Heart right ventricle (tissue), 16 donors: Measurements from ENCODE around the gene CFAP61. TPM values are rescaled to one million over a fixed set of nuclear protein-coding genes. Genes with fewer than 3 reads are reported as not detected.

Experiments used
- ATAC-seq, 8 donors: fragments of 200-7000 bp; cut with Tn5 transposase; one replicate each; pipeline ENCODE4 v1.9.1; 2020; ENCODE audit warnings: mild to moderate bottlenecking in 8 of 8, moderate library complexity in 8 of 8, moderate number of reproducible peaks in 1 of 8
- DNase-seq, 2 donors: peaks; one replicate each; pipeline ENCODE4 v3.0.0-alpha.2; 2020
- H3K27ac ChIP-seq, 10 donors: fragments of 200-600 bp; sonication (generic) in 2 of 10; one replicate each; pipeline versions ENCODE4 v1.5.0 to v1.8.0; 2020 to 2022; ENCODE audit warnings: mild to moderate bottlenecking in 3 of 10
- H3K27me3 ChIP-seq, 7 donors: fragments of 200-600 bp; one replicate each; pipeline ENCODE4 v1.8.0; 2021 to 2022; ENCODE audit warnings: mild to moderate bottlenecking in 2 of 7
- H3K36me3 ChIP-seq, 9 donors: fragments of 200-600 bp; sonication (generic) in 1 of 9; one replicate each; pipeline versions ENCODE4 v1.5.0 to v1.8.0; 2020 to 2022; ENCODE audit warnings: mild to moderate bottlenecking in 2 of 9
- H3K4me1 ChIP-seq, 9 donors: fragments of 200-600 bp; sonication (generic) in 1 of 9; one replicate each; pipeline versions ENCODE4 v1.5.0 to v1.8.0; 2020 to 2022; ENCODE audit warnings: mild to moderate bottlenecking in 4 of 9
- H3K4me3 ChIP-seq, 10 donors: fragments of 200-600 bp; sonication (generic) in 2 of 10; one replicate each; pipeline versions ENCODE4 v1.5.0 to v1.8.0; 2020 to 2022; ENCODE audit warnings: mild to moderate bottlenecking in 7 of 10, moderate library complexity in 2 of 10
- H3K9me3 ChIP-seq, 11 donors: fragments of 200-600 bp in 10 of 11; sonication (generic) in 2 of 11; one replicate each; pipeline versions ENCODE4 v1.5.0 to v1.8.0; 2013 to 2022; ENCODE audit warnings: mild to moderate bottlenecking in 2 of 11, control low read depth in 1 of 11, moderate library complexity in 1 of 11
- CTCF ChIP-seq, 9 donors: fragments of 200-600 bp; sonication (generic) in 2 of 9; IDR thresholded peaks; one replicate each; pipeline versions ENCODE4 v1.5.0 to v1.8.0; 2021 to 2022; ENCODE audit warnings: antibody characterized with exemption in 9 of 9, mild to moderate bottlenecking in 5 of 9, moderate library complexity in 1 of 9
- WGBS, 2 donors: extraction: QIAGEN DNeasy Blood & Tissue Kit; methylation state at CpG; one replicate each; pipeline ENCODE4 v1.1.7; 2013; ENCODE audit warnings: inconsistent platforms in 1 of 2; 5-methylcytosine and 5-hydroxymethylcytosine counted together
- intact Hi-C, 10 donors: fragments of 100-400 bp; cut with DNase I; formaldehyde crosslinking; loops; one replicate each; pipeline versions ENCODE4 v1.11.1 to v1.14.2; 2022
- polyA plus RNA-seq, 2 donors: library from polyadenylated mRNA; stranded (reverse); fragments of 200-250 nt; gene quantifications; one replicate each; pipeline ENCODE4 v1.2.3, GENCODE V29; 2013
- total RNA-seq, 10 donors: library from RNA; stranded (reverse); fragmentation: NEBNext Ultra II Directional in 3 of 10; extraction: Animal tissue kit (Norgen Biotek cat#: 25700) in 3 of 10; gene quantifications; one replicate each; pipeline versions ENCODE4 v1.2.1 to v1.2.4, GENCODE V29; 2021 to 2023
- donor health status: Arrhythmogenic right ventricular cardiomyopathy.
- donor health status: ischemic (EF 13 %, LVEDD 7.1; RV severe dilation, severe dysfunction).
- donor health status: healthy with polysubstance abuse.
- donor health status: DM: no; HTN: yes; CAD: no.
- donor health status: DM: no; HTN: no; CAD: no.
- donor health status: ischemic (EF 25% LVEDD 6.9; RV normal size, moderate dysfunction).
- donor health status: ischemic (EF 25% LVEDD 5.7; RV mildly dilated, moderate dysfunction).
- donor health status: healthy.
- donor health status: DM: yes; HTN: yes; CAD: no.
- donor health status: Ischemic cardiomyopathy.
- donor health status: ischemic (EF 35%, LVEDD 5.7; RV mildly dilated, moderate dysfunction).
- donor health status: nonischemic (EF 11% LVEDD 7.7; RV severe dilation, severe dysfunction).
- donor health status: DM: yes; HTN: yes; CAD: no.
- donor health status: PGD.
- donor health status: ischemic (EF 29% LVEDD 5.4; RV normal size, mild dysfunction).
- donor health status: nonischemic (EF 23%, LVEDD 6.1; RV moderate dilation, normal function).

Gene CFAP61
- total and polyA plus RNA-seq, 12 donors: 8.2 to 140 (median 60.6) TPM

- Histone ChIP-seq H3K9me3 (no peaks in the 10 kb centered on the region), H3K4me1 (peaks cover 2 to 64% (median 29%) of the 10 kb centered on the region in 9 donors), H3K27ac (no peak overlapping the region), H3K4me3 (no peak overlapping the region), H3K27me3 (no peaks in the 10 kb centered on the region), H3K36me3 (peaks cover 0 to 55% (median 0%) of the 10 kb centered on the region in 9 donors)
- ATAC-seq (no peak), DNase-seq (no peak)
- WGBS, 2 donors: 76% methylated on average over 11 of the region's 11 CpGs
- no peak for TF ChIP-seq CTCF (IDR thresholded peaks at IDR 0.05)
- intact Hi-C loops: no loop called here
Observed at GRCh38 chr20:20020908-20021307, 31.4 kb upstream of the CFAP61 start.

- H3K4me1 ChIP-seq: peaks cover 2 to 58% (median 26%) of the 10 kb centered on the region in 9 donors
- intact Hi-C loops: no loop called here
- peak overlapping the region in 1 of 10 donors; percentile 32 for H3K27ac ChIP-seq
- H3K4me3 ChIP-seq: no peak overlapping the region
- H3K9me3 ChIP-seq: no peaks in the 10 kb centered on the region
- DNase-seq (no peak), ATAC-seq (no peak)
- no peaks in the 10 kb centered on the region for H3K27me3 ChIP-seq
- TF ChIP-seq CTCF (IDR thresholded peaks at IDR 0.05): no peak
- peaks cover 0 to 64% (median 0%) of the 10 kb centered on the region in 9 donors for H3K36me3 ChIP-seq
- 78 to 80% methylated on average over 7 of the region's 7 CpGs for WGBS, 2 donors
Observed at GRCh38 chr20:20021835-20022234, 30.5 kb upstream of the CFAP61 start.

- Histone ChIP-seq H3K36me3 (peaks cover 0 to 70% (median 4%) of the 10 kb centered on the region in 9 donors), H3K9me3 (no peaks in the 10 kb centered on the region), H3K27me3 (no peaks in the 10 kb centered on the region), H3K4me1 (peaks cover 2 to 57% (median 25%) of the 10 kb centered on the region in 9 donors), H3K4me3 (no peak overlapping the region), H3K27ac (peak overlapping the region in 1 of 10 donors; percentile 32)
- no peak for ATAC-seq
- intact Hi-C loops: no loop called here
- no peak for DNase-seq
- TF ChIP-seq CTCF (IDR thresholded peaks at IDR 0.05): no peak
Observed at GRCh38 chr20:20022498-20022897, 29.8 kb upstream of the CFAP61 start.

GRCh38 chr20:20023395-20023794 lies 28.9 kb upstream of the CFAP61 start:
- intact Hi-C loops: no loop called here
- DNase-seq: no peak
- no peaks in the 10 kb centered on the region for H3K9me3 ChIP-seq
- no peak overlapping the region for H3K4me3 ChIP-seq
- H3K27me3 ChIP-seq: no peaks in the 10 kb centered on the region
- no peak for TF ChIP-seq CTCF (IDR thresholded peaks at IDR 0.05)
- ATAC-seq: no peak
- WGBS, 2 donors: 92 to 94% methylated on average over 3 of the region's 3 CpGs
- H3K27ac ChIP-seq: no peak overlapping the region
- H3K36me3 ChIP-seq: peaks cover 0 to 78% (median 13%) of the 10 kb centered on the region in 9 donors
- H3K4me1 ChIP-seq: peaks cover 2 to 48% (median 17%) of the 10 kb centered on the region in 9 donors
